Gastroesophageal sphincter (tissue), 4 donors: ENCODE data around the gene ZBTB20. TPM values are rescaled to one million over a fixed set of nuclear protein-coding genes. Genes with fewer than 3 reads are reported as not detected.

Experiments used
- ATAC-seq: fragments of 150-250 bp; one replicate; pipeline ENCODE4 v1.9.1; 2016; ENCODE audit warnings: mild to moderate bottlenecking, moderate library complexity
- H3K27ac ChIP-seq, 4 donors: fragments of 200-600 bp; sonication (generic) in 3 of 4; 1 replicate in 3 of 4; 2 replicates in 1 of 4; pipeline ENCODE4 v1.5.1; 2016 to 2019
- H3K27me3 ChIP-seq: fragments of 200-600 bp; sonication (generic); one replicate; pipeline ENCODE4 v1.5.1; 2019
- H3K36me3 ChIP-seq, 2 donors: fragments of 200-600 bp; sonication (generic); one replicate each; pipeline ENCODE4 v1.5.1; 2019; ENCODE audit warnings: control low read depth in 1 of 2
- H3K4me1 ChIP-seq, 3 donors: fragments of 200-600 bp; sonication (generic); 1 replicate in 2 of 3; 2 replicates in 1 of 3; pipeline ENCODE4 v1.5.1; 2016 to 2019; ENCODE audit warnings: control low read depth in 2 of 3
- H3K4me3 ChIP-seq, 2 donors: fragments of 200-600 bp; sonication (generic); one replicate each; pipeline ENCODE4 v1.5.1; 2019; ENCODE audit warnings: mild to moderate bottlenecking in 1 of 2, moderate library complexity in 1 of 2
- H3K9me3 ChIP-seq, 3 donors: fragments of 200-600 bp; sonication (generic); one replicate each; pipeline ENCODE4 v1.5.1; 2017 to 2019; ENCODE audit warnings: control low read depth in 2 of 3
- CTCF ChIP-seq, 4 experiments: fragments of 200-600 bp in 2 of 4; fragments of 450-650 bp in 2 of 4; sonication (generic) in 1 of 4; IDR thresholded peaks; one replicate each; pipeline ENCODE4 v1.5.1; 2017 to 2019; ENCODE audit warnings: antibody characterized with exemption in 4 of 4, mild to moderate bottlenecking in 2 of 4, moderate library complexity in 2 of 4
- EP300 ChIP-seq: sonication (generic); formaldehyde crosslinking; IDR thresholded peaks from one replicate; pipeline ENCODE4 v1.6.1; 2017; ENCODE audit warnings: antibody characterized with exemption, mild to moderate bottlenecking
- POLR2A ChIP-seq, 2 donors: fragments of 450-650 bp; IDR thresholded peaks; one replicate each; pipeline ENCODE4 v1.6.1; 2017; ENCODE audit warnings: antibody characterized with exemption in 2 of 2, mild to moderate bottlenecking in 2 of 2, moderate library complexity in 1 of 2
- POLR2AphosphoS5 ChIP-seq: sonication (generic); formaldehyde crosslinking; IDR thresholded peaks from one replicate; pipeline ENCODE4 v1.6.1; 2017; ENCODE audit warnings: antibody characterized with exemption
- WGBS, 2 donors: methylation state at CpG; one replicate each; pipeline ENCODE4 v1.1.5; 2018; ENCODE audit warnings: low coverage in 1 of 2; 5-methylcytosine and 5-hydroxymethylcytosine counted together
- total RNA-seq, 4 donors: library from RNA; depleted of rRNA; stranded (reverse); fragments of >200 nt; gene quantifications; one replicate each; pipeline ENCODE4 v1.1.0, GENCODE V29; 2016

The ZBTB20 gene
- total RNA-seq, 4 donors from 2014 or later, result 53.1 to 113 (median 98.4) TPM

- no peak for ATAC-seq
Observed at GRCh38 chr3:114645392-114645791, 501.7 kb downstream of the ZBTB20 start.

GRCh38 chr3:114644367-114644766 lies 502.7 kb downstream of the ZBTB20 start:
- Histone ChIP-seq H3K27me3 (no peaks in the 10 kb centered on the region), H3K36me3 (no peaks in the 10 kb centered on the region), H3K27ac (no peak overlapping the region), H3K4me3 (no peak overlapping the region), H3K4me1 (peaks cover 0 to 4% (median 2%) of the 10 kb centered on the region in 3 donors), H3K9me3 (no peaks in the 10 kb centered on the region)
- TF ChIP-seq POLR2A (IDR thresholded peaks at IDR 0.05) (no peak), POLR2AphosphoS5 (no peak), EP300 (no peak), CTCF (IDR thresholded peaks at IDR 0.05) (no peak)
- ATAC-seq, result no peak
- 93% methylated on average over 3 of the region's 3 CpGs for WGBS, 2 donors

More at GRCh38 chr3:114645392-114645791, 501.7 kb downstream of the ZBTB20 start:
- no peaks in the 10 kb centered on the region for H3K27me3 ChIP-seq
- no peak overlapping the region for H3K27ac ChIP-seq
- H3K9me3 ChIP-seq, result no peaks in the 10 kb centered on the region
- peaks cover 0 to 12% (median 4%) of the 10 kb centered on the region in 3 donors for H3K4me1 ChIP-seq
- no peak overlapping the region for H3K4me3 ChIP-seq
- no peak for TF ChIP-seq POLR2A (IDR thresholded peaks at IDR 0.05)
- TF ChIP-seq EP300, result no peak
- no peak for TF ChIP-seq CTCF (IDR thresholded peaks at IDR 0.05)
- TF ChIP-seq POLR2AphosphoS5, result no peak
- WGBS, 2 donors, result 94 to 100% methylated on average over 1 of the region's 1 CpG
- no peaks in the 10 kb centered on the region for H3K36me3 ChIP-seq

GRCh38 chr3:114642951-114643741 lies 503.9 kb downstream of the ZBTB20 start:
- H3K36me3 ChIP-seq, result no peaks in the 10 kb centered on the region

GRCh38 chr3:114640126-114640525 lies 507.0 kb downstream of the ZBTB20 start:
- 83 to 100% methylated on average over 1 to 2 of the region's 2 CpGs for WGBS, 2 donors
- no peaks in the 10 kb centered on the region for H3K36me3 ChIP-seq
- no peaks in the 10 kb centered on the region for H3K27me3 ChIP-seq
- H3K9me3 ChIP-seq, result peaks cover 0 to 7% (median 0%) of the 10 kb centered on the region in 3 donors
- H3K27ac ChIP-seq, result no peak overlapping the region
- no peak for ATAC-seq
- H3K4me1 ChIP-seq, result no peaks in the 10 kb centered on the region
- TF ChIP-seq EP300, result no peak
- no peak for TF ChIP-seq CTCF (IDR thresholded peaks at IDR 0.05)
- no peak for TF ChIP-seq POLR2AphosphoS5
- no peak for TF ChIP-seq POLR2A (IDR thresholded peaks at IDR 0.05)
- no peak overlapping the region for H3K4me3 ChIP-seq

More at GRCh38 chr3:114642951-114643741, 503.9 kb downstream of the ZBTB20 start:
- Histone ChIP-seq H3K9me3 (no peaks in the 10 kb centered on the region), H3K27me3 (no peaks in the 10 kb centered on the region), H3K4me1 (no peaks in the 10 kb centered on the region), H3K4me3 (no peak overlapping the region), H3K27ac (no peak overlapping the region)
- WGBS, 2 donors, result 50% methylated on average over 1 of the region's 1 CpG
- ATAC-seq, result no peak
- TF ChIP-seq POLR2A (IDR thresholded peaks at IDR 0.05) (no peak), POLR2AphosphoS5 (no peak), EP300 (no peak), CTCF (IDR thresholded peaks at IDR 0.05) (no peak)

GRCh38 chr3:114639171-114639570 lies 507.9 kb downstream of the ZBTB20 start:
- peaks cover 0 to 7% (median 0%) of the 10 kb centered on the region in 3 donors for H3K9me3 ChIP-seq
- H3K27ac ChIP-seq, result no peak overlapping the region
- no peaks in the 10 kb centered on the region for H3K4me1 ChIP-seq
- H3K27me3 ChIP-seq, result no peaks in the 10 kb centered on the region
- no peaks in the 10 kb centered on the region for H3K36me3 ChIP-seq
- H3K4me3 ChIP-seq, result no peak overlapping the region
- WGBS, 2 donors, result 79 to 100% methylated on average over 1 of the region's 1 CpG
- no peak for ATAC-seq
- TF ChIP-seq POLR2A (IDR thresholded peaks at IDR 0.05), result no peak
- TF ChIP-seq EP300, result no peak
- no peak for TF ChIP-seq POLR2AphosphoS5
- TF ChIP-seq CTCF (IDR thresholded peaks at IDR 0.05), result no peak
